Heart right ventricle (tissue), 16 donors: ENCODE measurements around the gene LDLRAD1. TPM values are rescaled to one million over a fixed set of nuclear protein-coding genes. Genes with fewer than 3 reads are reported as not detected.

Experiments used
- ATAC-seq, 8 donors: fragments of 200-7000 bp; cut with Tn5 transposase; one replicate each; pipeline ENCODE4 v1.9.1; 2020; ENCODE audit warnings: mild to moderate bottlenecking in 8 of 8, moderate library complexity in 8 of 8, moderate number of reproducible peaks in 1 of 8
- DNase-seq, 2 donors: peaks; one replicate each; pipeline ENCODE4 v3.0.0-alpha.2; 2020
- H3K27ac ChIP-seq, 10 donors: fragments of 200-600 bp; sonication (generic) in 2 of 10; one replicate each; pipeline versions ENCODE4 v1.5.0 to v1.8.0; 2020 to 2022; ENCODE audit warnings: mild to moderate bottlenecking in 3 of 10
- H3K27me3 ChIP-seq, 7 donors: fragments of 200-600 bp; one replicate each; pipeline ENCODE4 v1.8.0; 2021 to 2022; ENCODE audit warnings: mild to moderate bottlenecking in 2 of 7
- H3K36me3 ChIP-seq, 9 donors: fragments of 200-600 bp; sonication (generic) in 1 of 9; one replicate each; pipeline versions ENCODE4 v1.5.0 to v1.8.0; 2020 to 2022; ENCODE audit warnings: mild to moderate bottlenecking in 2 of 9
- H3K4me1 ChIP-seq, 9 donors: fragments of 200-600 bp; sonication (generic) in 1 of 9; one replicate each; pipeline versions ENCODE4 v1.5.0 to v1.8.0; 2020 to 2022; ENCODE audit warnings: mild to moderate bottlenecking in 4 of 9
- H3K4me3 ChIP-seq, 10 donors: fragments of 200-600 bp; sonication (generic) in 2 of 10; one replicate each; pipeline versions ENCODE4 v1.5.0 to v1.8.0; 2020 to 2022; ENCODE audit warnings: mild to moderate bottlenecking in 7 of 10, moderate library complexity in 2 of 10
- H3K9me3 ChIP-seq, 11 donors: fragments of 200-600 bp in 10 of 11; sonication (generic) in 2 of 11; one replicate each; pipeline versions ENCODE4 v1.5.0 to v1.8.0; 2013 to 2022; ENCODE audit warnings: mild to moderate bottlenecking in 2 of 11, control low read depth in 1 of 11, moderate library complexity in 1 of 11
- WGBS, 2 donors: extraction: QIAGEN DNeasy Blood & Tissue Kit; methylation state at CpG; one replicate each; pipeline ENCODE4 v1.1.7; 2013; ENCODE audit warnings: inconsistent platforms in 1 of 2; 5-methylcytosine and 5-hydroxymethylcytosine counted together
- intact Hi-C, 10 donors: fragments of 100-400 bp; cut with DNase I; formaldehyde crosslinking; loops; one replicate each; pipeline versions ENCODE4 v1.11.1 to v1.14.2; 2022
- polyA plus RNA-seq, 2 donors: library from polyadenylated mRNA; stranded (reverse); fragments of 200-250 nt; gene quantifications; one replicate each; pipeline ENCODE4 v1.2.3, GENCODE V29; 2013
- total RNA-seq, 10 donors: library from RNA; stranded (reverse); fragmentation: NEBNext Ultra II Directional in 3 of 10; extraction: Animal tissue kit (Norgen Biotek cat#: 25700) in 3 of 10; gene quantifications; one replicate each; pipeline versions ENCODE4 v1.2.1 to v1.2.4, GENCODE V29; 2021 to 2023
- TF ChIP-seq, protein P1 (sequence below), 9 donors: fragments of 200-600 bp; sonication (generic) in 2 of 9; IDR thresholded peaks; one replicate each; pipeline versions ENCODE4 v1.5.0 to v1.8.0; 2021 to 2022; ENCODE audit warnings: antibody characterized with exemption in 9 of 9, mild to moderate bottlenecking in 5 of 9, moderate library complexity in 1 of 9
- donor health status: Arrhythmogenic right ventricular cardiomyopathy.
- donor health status: ischemic (EF 13 %, LVEDD 7.1; RV severe dilation, severe dysfunction).
- donor health status: healthy with polysubstance abuse.
- donor health status: DM: no; HTN: yes; CAD: no.
- donor health status: DM: no; HTN: no; CAD: no.
- donor health status: ischemic (EF 25% LVEDD 6.9; RV normal size, moderate dysfunction).
- donor health status: ischemic (EF 25% LVEDD 5.7; RV mildly dilated, moderate dysfunction).
- donor health status: healthy.
- donor health status: DM: yes; HTN: yes; CAD: no.
- donor health status: Ischemic cardiomyopathy.
- donor health status: ischemic (EF 35%, LVEDD 5.7; RV mildly dilated, moderate dysfunction).
- donor health status: nonischemic (EF 11% LVEDD 7.7; RV severe dilation, severe dysfunction).
- donor health status: DM: yes; HTN: yes; CAD: no.
- donor health status: PGD.
- donor health status: ischemic (EF 29% LVEDD 5.4; RV normal size, mild dysfunction).
- donor health status: nonischemic (EF 23%, LVEDD 6.1; RV moderate dilation, normal function).

LDLRAD1 gene
- total and polyA plus RNA-seq, 12 donors = not detected

DNA sequence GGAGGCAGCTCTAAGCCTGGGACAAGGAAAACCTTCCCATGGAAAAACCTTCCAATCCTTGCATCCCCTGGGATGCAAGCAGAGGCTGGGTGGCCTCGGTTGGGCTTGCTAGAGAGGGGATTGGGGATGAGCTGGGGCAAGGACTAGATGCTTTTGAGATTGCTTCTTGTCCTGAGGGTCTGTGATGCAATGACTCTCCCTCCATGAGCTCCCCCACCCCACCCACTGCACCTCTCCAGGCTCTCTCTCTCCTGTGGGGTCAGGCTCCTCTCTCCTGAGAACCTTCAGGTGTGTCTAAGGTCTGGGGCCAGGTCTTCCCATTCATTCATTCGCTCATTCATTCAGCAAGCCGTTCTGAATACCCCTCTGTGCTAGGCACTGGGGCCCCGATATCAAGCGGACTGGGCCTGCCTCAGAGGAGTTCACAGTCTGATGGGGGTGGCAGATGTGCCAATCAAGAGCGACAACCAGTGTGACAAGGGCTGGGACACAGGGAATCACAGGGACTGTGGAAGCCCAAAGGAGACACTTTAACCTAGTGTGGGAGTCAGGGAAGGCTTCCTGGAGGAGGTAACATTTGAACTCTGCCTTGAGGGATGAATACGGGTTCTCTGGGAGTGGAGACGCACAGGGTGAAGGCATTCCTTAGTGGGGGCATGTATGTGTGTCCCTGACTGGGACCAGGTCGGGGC lies 6.5 kb downstream of the LDLRAD1 start:
- ATAC-seq (no peak), DNase-seq (no peak)
- Histone ChIP-seq H3K36me3 (no peaks in the 10 kb centered on the region), H3K27me3 (peaks cover 0 to 50% (median 16%) of the 10 kb centered on the region in 7 donors), H3K27ac (no peak overlapping the region), H3K9me3 (no peaks in the 10 kb centered on the region), H3K4me3 (no peak overlapping the region), H3K4me1 (no peaks in the 10 kb centered on the region)
- 81 to 85% methylated on average over 9 of the region's 9 CpGs for WGBS, 2 donors
- intact Hi-C loops = no loop called here
- TF ChIP-seq, protein P1, sequence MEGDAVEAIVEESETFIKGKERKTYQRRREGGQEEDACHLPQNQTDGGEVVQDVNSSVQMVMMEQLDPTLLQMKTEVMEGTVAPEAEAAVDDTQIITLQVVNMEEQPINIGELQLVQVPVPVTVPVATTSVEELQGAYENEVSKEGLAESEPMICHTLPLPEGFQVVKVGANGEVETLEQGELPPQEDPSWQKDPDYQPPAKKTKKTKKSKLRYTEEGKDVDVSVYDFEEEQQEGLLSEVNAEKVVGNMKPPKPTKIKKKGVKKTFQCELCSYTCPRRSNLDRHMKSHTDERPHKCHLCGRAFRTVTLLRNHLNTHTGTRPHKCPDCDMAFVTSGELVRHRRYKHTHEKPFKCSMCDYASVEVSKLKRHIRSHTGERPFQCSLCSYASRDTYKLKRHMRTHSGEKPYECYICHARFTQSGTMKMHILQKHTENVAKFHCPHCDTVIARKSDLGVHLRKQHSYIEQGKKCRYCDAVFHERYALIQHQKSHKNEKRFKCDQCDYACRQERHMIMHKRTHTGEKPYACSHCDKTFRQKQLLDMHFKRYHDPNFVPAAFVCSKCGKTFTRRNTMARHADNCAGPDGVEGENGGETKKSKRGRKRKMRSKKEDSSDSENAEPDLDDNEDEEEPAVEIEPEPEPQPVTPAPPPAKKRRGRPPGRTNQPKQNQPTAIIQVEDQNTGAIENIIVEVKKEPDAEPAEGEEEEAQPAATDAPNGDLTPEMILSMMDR (IDR thresholded peaks at IDR 0.05) = no peak

DNA sequence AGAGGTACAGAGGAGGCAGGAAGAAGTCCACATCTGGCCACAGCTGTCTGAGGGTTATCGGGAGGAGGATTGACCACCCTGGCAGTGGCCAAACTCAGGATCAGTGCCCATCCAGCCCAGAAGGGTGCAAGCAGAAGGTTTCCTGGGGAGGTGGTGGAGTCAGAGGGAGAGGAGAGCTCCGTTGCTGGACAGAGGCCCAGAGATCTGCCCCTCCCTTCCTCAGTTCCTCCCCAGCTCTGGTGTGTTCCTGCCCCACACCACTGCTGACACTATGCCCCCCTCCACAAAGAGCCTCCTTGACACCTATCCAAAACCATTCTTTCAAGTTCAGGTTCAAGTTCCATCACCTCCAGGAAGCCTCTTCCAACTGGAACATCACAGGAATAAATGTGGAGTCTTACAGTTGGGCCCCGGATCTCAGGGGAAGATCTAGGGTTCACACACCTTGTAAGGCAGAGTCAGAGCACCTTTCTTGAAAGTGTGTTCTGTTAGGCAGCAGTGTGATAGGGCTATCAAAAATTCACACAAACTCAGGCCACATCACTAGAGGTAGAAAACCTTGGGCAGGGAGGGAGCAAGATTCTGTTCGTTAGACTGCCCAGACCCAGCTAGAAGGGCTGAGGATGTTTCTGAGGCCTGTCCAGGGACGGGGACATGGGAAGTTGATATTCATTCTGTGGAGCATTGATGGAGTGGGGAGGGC lies 7.4 kb downstream of the LDLRAD1 start:
- TF ChIP-seq, protein P1 (IDR thresholded peaks at IDR 0.05) = no peak
- DNase-seq (no peak), ATAC-seq (no peak)
- Histone ChIP-seq H3K27ac (no peak overlapping the region), H3K4me3 (no peak overlapping the region), H3K27me3 (peaks cover 0 to 43% (median 16%) of the 10 kb centered on the region in 7 donors), H3K9me3 (no peaks in the 10 kb centered on the region), H3K36me3 (no peaks in the 10 kb centered on the region), H3K4me1 (no peaks in the 10 kb centered on the region)
- intact Hi-C loops = no loop called here
- WGBS, 2 donors = 58 to 72% methylated on average over 5 of the region's 5 CpGs

DNA sequence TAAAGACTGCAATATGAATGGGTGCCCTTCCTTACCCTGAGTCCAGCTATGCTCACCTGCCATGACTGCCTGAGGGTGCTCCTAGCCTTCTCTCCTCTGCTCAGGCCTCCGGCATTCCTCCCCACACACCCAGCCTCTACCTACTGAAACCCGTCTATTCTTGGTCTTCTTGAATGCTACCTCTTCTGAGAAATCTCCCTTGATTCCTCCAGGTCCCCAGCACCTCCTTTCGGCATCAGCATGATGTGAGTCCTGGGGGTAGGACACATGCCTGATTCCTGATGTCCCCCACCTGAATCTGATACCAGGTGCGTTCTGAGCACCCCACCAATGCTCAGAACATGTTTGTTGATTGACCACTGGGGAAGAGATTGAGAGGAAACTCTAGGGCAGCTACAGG lies 8.6 kb downstream of the LDLRAD1 start:
- intact Hi-C loops = no loop called here
- Histone ChIP-seq H3K27ac (no peak overlapping the region), H3K9me3 (no peaks in the 10 kb centered on the region), H3K36me3 (no peaks in the 10 kb centered on the region), H3K27me3 (peaks cover 0 to 32% (median 14%) of the 10 kb centered on the region in 7 donors), H3K4me1 (no peaks in the 10 kb centered on the region), H3K4me3 (no peak overlapping the region)
- ATAC-seq (no peak), DNase-seq (no peak)
- TF ChIP-seq, protein P1 (IDR thresholded peaks at IDR 0.05) = no peak
- 82 to 86% methylated on average over 4 of the region's 4 CpGs for WGBS, 2 donors

DNA sequence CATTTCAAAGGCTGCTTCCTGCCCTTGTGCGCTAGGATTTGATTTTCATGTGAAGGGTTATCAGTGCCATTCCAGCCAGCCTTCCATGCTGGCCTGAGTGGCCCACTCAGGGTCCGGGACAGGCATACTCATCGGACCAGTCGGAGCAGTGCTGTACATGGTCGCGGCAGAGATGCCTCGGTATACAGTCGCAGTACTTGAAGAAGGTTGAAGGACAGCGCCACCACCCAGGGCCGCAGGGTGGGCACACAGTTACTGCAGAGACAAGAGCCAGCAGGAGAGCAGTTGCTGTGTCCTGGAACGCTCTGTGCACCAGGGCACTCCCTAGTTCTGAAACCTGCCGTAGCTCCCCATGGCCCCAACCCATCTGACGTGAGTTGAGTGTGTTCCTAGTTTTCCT lies 9.1 kb downstream of the LDLRAD1 start:
- Histone ChIP-seq H3K27me3 (peaks cover 0 to 26% (median 9%) of the 10 kb centered on the region in 7 donors), H3K27ac (no peak overlapping the region), H3K4me1 (no peaks in the 10 kb centered on the region), H3K36me3 (no peaks in the 10 kb centered on the region), H3K4me3 (no peak overlapping the region), H3K9me3 (no peaks in the 10 kb centered on the region)
- 78 to 85% methylated on average over 13 of the region's 13 CpGs for WGBS, 2 donors
- TF ChIP-seq, protein P1 (IDR thresholded peaks at IDR 0.05) = no peak
- DNase-seq (no peak), ATAC-seq (no peak)
- intact Hi-C loops = no loop called here
